Transverse colon (tissue), 4 donors: ENCODE results near the gene TOR4A. TPM values are rescaled to one million over a fixed set of nuclear protein-coding genes. Genes with fewer than 3 reads are reported as not detected.
A peak's percentile ranks its signal among the peaks of the same experiment; 100 is the strongest.

Experiments used
- DNase-seq: peaks from one replicate; pipeline ENCODE4 v3.0.0-alpha.2; 2019
- H3K27ac ChIP-seq, 4 donors: fragments of 200-600 bp; sonication (generic); 2 replicates each; pipeline ENCODE4 v1.5.1; 2016 to 2018; ENCODE audit warnings: inconsistent platforms in 4 of 4
- H3K27me3 ChIP-seq: fragments of 200-600 bp; sonication (generic); 2 replicates; pipeline ENCODE4 v1.5.1; 2017; ENCODE audit warnings: inconsistent platforms
- H3K36me3 ChIP-seq, 4 donors: fragments of 200-600 bp; sonication (generic); 2 replicates each; pipeline ENCODE4 v1.5.1; 2017 to 2019; ENCODE audit warnings: inconsistent platforms in 4 of 4
- H3K4me1 ChIP-seq, 4 donors: fragments of 200-600 bp; sonication (generic); 2 replicates each; pipeline ENCODE4 v1.5.1; 2017 to 2020; ENCODE audit warnings: inconsistent platforms in 4 of 4
- H3K4me3 ChIP-seq, 4 donors: fragments of 200-600 bp; sonication (generic); 1 replicate in 1 of 4; 2 replicates in 3 of 4; pipeline versions ENCODE4 v1.5.1 to v1.6.1; 2017 to 2019; ENCODE audit warnings: inconsistent platforms in 4 of 4
- H3K9me3 ChIP-seq, 2 donors: fragments of 200-600 bp; sonication (generic); 2 replicates each; pipeline ENCODE4 v1.5.1; 2017 to 2019; ENCODE audit warnings: inconsistent platforms in 2 of 2
- CTCF ChIP-seq, 5 experiments: fragments of 200-600 bp in 3 of 5; fragments of 450-650 bp in 2 of 5; sonication (generic) in 3 of 5; IDR thresholded peaks; 1 replicate in 2 of 5; 2 replicates in 3 of 5; pipeline ENCODE4 v1.5.1; 2016 to 2017; ENCODE audit warnings: antibody characterized with exemption in 5 of 5, inconsistent platforms in 3 of 5, mild to moderate bottlenecking in 2 of 5, moderate library complexity in 1 of 5
- EP300 ChIP-seq: sonication (generic); formaldehyde crosslinking; IDR thresholded peaks from one replicate; pipeline ENCODE4 v1.6.1; 2017; ENCODE audit warnings: antibody characterized with exemption, low read depth
- POLR2A ChIP-seq: fragments of 450-650 bp; IDR thresholded peaks from one replicate; pipeline ENCODE4 v1.6.1; 2016; ENCODE audit warnings: antibody characterized with exemption, mild to moderate bottlenecking, moderate library complexity
- POLR2AphosphoS5 ChIP-seq, 3 donors: sonication (generic); formaldehyde crosslinking; IDR thresholded peaks; one replicate each; pipeline ENCODE4 v1.6.1; 2016; ENCODE audit warnings: antibody characterized with exemption in 3 of 3
- WGBS, 2 donors: methylation state at CpG; one replicate each; pipeline ENCODE4 v1.1.5; 2018; ENCODE audit warnings: low coverage in 1 of 2; 5-methylcytosine and 5-hydroxymethylcytosine counted together
- in situ Hi-C, 4 donors: fragments of 200-750 bp; cut with MboI; loops; one replicate each; pipeline versions ENCODE4 v1.15.0 to v1.15.1; 2017; ENCODE audit warnings: low sequenced_read_pairs in 3 of 4, low pct_ligation_motif_present in 1 of 4, low pct_unique_long_range_greater_than_20kb in 1 of 4
- intact Hi-C: fragments of 100-400 bp; cut with DNase I; formaldehyde crosslinking; loops from one replicate; pipeline ENCODE4 v1.15.1; 2023; ENCODE audit warnings: low total_unique reads
- total RNA-seq, 4 donors: library from RNA; depleted of rRNA; stranded (reverse); fragments of >200 nt; gene quantifications; one replicate each; pipeline ENCODE4 v1.1.0, GENCODE V29; 2016

The TOR4A gene
- total RNA-seq, 4 donors from 2014 or later = 49.2 to 121 (median 71.7) TPM

DNA sequence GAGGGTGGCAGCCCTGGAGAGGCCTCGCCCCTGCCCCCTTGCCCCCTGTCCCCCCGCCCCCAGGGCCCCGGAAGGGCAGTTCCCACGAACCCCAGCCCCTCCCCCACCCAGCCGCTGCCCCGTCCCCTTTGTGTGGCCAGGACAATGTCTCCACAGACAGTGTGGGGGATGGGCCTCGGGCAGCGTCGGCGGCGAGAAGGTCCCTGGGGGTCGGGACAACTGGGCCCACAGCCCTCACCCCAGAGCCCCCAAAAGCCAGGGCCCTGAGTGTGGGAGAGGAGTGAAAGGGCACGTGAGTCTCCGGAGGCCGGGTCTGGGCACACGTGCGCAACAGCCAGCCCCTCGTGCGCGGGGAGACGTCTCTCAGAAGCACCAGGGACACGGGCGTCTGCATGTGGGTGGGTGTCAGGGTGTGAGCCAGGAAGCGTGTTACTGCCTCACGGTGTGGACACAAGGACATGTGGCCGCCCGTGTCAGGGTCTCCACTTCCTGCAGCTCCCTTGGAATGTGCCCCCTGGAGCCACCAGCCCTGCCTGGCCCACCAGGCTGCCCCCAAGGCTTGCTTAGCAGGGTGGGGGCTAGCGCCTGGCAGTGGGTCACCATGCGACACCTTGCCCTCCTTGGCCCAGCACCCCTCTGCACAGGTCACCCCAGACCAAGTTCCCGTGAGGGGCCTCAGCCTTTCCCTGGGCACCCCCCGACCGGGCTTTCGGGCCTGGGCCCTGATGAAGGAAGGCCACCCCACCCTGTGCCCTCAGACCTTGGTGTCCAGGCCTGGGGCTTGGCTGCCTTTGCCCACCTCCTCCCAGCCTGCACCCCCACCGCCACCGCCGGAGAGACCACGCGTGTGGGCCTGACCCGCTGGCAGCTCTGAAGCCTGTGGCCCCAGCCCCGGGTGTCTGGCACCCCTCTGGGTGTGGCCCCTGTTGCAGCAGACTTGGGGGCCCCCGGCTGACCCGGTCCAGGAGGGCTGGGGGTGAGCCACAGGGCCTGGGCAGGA lies 37.3 kb downstream of the TOR4A start:
- 67% methylated on average over 28 of the region's 42 CpGs; no CpG with 5 or more reads in 1 of the 2 donors for WGBS, 2 donors
- DNase-seq = no peak
- TF ChIP-seq CTCF (IDR thresholded peaks at IDR 0.05) = no peak
- no peak for TF ChIP-seq POLR2A
- TF ChIP-seq EP300 = no peak
- TF ChIP-seq POLR2AphosphoS5 (IDR thresholded peaks at IDR 0.05) = no peak
- H3K36me3 ChIP-seq = no peaks in the 10 kb centered on the region
- H3K9me3 ChIP-seq = no peaks in the 10 kb centered on the region
- no peak overlapping the region for H3K4me3 ChIP-seq
- in situ Hi-C loops = no loop called here
- peak overlapping the region in 2 of 4 donors; percentile 9 to 94 for H3K27ac ChIP-seq
- peaks cover 14 to 58% (median 39%) of the 10 kb centered on the region in 4 donors for H3K4me1 ChIP-seq
- intact Hi-C loops = no loop called here
- H3K27me3 ChIP-seq = peaks cover 17% of the 10 kb centered on the region

GRCh38 chr9:137315581-137316011 lies 38.1 kb downstream of the TOR4A start:
- peak overlapping the region in 2 of 4 donors; percentile 9 to 94 for H3K27ac ChIP-seq
- peaks cover 17% of the 10 kb centered on the region for H3K27me3 ChIP-seq
- H3K9me3 ChIP-seq = no peaks in the 10 kb centered on the region
- H3K4me3 ChIP-seq = peak overlapping the region in 2 of 4 donors; percentile 30 to 44
- no peaks in the 10 kb centered on the region for H3K36me3 ChIP-seq
- DNase-seq = no peak
- in situ Hi-C loops (no loop called here), intact Hi-C loops (no loop called here)
- no peak for TF ChIP-seq POLR2A
- no peak for TF ChIP-seq CTCF (IDR thresholded peaks at IDR 0.05)
- TF ChIP-seq POLR2AphosphoS5 (IDR thresholded peaks at IDR 0.05) = no peak
- TF ChIP-seq EP300 = no peak
- peaks cover 14 to 51% (median 35%) of the 10 kb centered on the region in 4 donors for H3K4me1 ChIP-seq
- 43% methylated on average over 6 of the region's 18 CpGs; no CpG with 5 or more reads in 1 of the 2 donors for WGBS, 2 donors

DNA sequence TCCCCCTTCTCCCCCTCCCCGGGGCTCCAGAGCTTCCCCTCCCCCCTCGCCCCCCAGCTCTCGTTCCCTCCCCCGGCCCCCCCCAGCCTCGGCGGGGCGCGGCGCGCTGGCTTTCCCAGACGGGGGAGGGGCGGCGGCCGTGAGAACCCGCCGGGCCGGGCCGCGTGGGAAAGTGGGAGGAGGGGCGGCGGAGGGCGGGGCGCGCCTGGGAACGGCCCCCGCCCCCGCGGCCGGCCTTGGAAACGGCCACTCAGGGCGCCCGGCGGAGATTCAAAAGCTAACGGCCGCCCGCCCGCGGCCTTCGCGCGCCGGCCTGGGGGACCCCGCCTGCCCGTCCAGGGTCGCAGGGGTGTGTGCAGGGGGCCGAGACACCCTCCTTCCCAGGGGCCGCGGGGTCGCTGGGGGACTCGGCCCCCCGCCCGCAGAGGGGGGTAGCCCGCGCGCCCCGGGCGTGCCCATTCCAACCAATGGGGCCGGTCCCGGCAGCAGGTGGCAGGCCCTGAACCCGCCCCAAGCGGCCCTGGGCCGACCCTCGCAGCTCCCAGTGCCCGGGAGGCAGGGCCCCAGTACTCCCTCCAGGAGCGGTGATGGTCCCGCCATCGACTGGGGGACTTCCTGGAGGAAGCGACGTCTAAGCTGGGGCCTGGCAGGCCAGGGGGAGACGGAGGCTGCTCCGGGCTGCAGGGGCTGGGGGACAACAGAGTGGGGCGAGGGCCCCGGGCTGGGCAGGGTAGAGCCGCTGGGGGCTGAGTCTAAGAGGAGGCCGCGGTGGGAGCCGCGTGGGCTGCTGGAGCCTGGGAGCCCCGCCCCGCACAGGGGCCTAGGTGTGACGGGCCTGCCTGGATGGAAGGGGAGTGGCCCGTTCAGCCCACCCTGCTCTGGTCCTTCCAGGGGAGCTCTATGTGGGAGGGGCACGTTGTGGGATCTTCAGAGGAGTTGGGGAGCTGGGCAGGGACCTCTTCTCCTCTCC lies 38.8 kb downstream of the TOR4A start:
- 22% methylated on average over 13 of the region's 83 CpGs; no CpG with 5 or more reads in 1 of the 2 donors for WGBS, 2 donors

More for the DNA sequence above, 38.8 kb downstream of the TOR4A start:
- DNase-seq = peak; percentile 66
- intact Hi-C loops = no loop called here
- Histone ChIP-seq H3K9me3 (no peaks in the 10 kb centered on the region), H3K4me3 (peak overlapping the region in 3 of 4 donors; percentile 27 to 44 (median 30)), H3K36me3 (no peaks in the 10 kb centered on the region), H3K27me3 (peaks cover 17% of the 10 kb centered on the region), H3K27ac (peak overlapping the region in 3 of 4 donors; percentile 41 to 94 (median 52)), H3K4me1 (peaks cover 14 to 44% (median 30%) of the 10 kb centered on the region in 4 donors)
- no peak for TF ChIP-seq POLR2A
- no peak for TF ChIP-seq EP300
- no peak for TF ChIP-seq POLR2AphosphoS5 (IDR thresholded peaks at IDR 0.05)
- TF ChIP-seq CTCF (IDR thresholded peaks at IDR 0.05) = no peak
- in situ Hi-C loops = no loop called here
